Pancreas (tissue), 10 donors: ENCODE measurements around the gene CCDC12. TPM values are rescaled to one million over a fixed set of nuclear protein-coding genes. Genes with fewer than 3 reads are reported as not detected.

Experiments
- ATAC-seq, 4 donors: fragments of 200-7000 bp; cut with Tn5 transposase; one replicate each; pipeline versions ENCODE4 v1.8.0 to v1.9.1; 2020; ENCODE audit warnings: mild to moderate bottlenecking in 4 of 4, moderate library complexity in 4 of 4
- DNase-seq, 6 donors: peaks; one replicate each; pipeline ENCODE4 v3.0.0-alpha.2; 2020
- FAIRE-seq: peaks from 2 replicates; lab custom pipeline; 2012; peaks lifted over from hg19 to GRCh38; lab: Jason Lieb, UNC
- H3K27ac ChIP-seq, 4 donors: fragments of 200-600 bp; sonication (generic); 1 replicate in 3 of 4; 2 replicates in 1 of 4; pipeline versions ENCODE4 v1.5.0 to v1.8.0; 2020
- H3K27me3 ChIP-seq, 4 donors: fragments of 200-600 bp; one replicate each; pipeline ENCODE4 v1.8.0; 2021
- H3K36me3 ChIP-seq, 3 donors: fragments of 200-600 bp; sonication (generic) in 1 of 3; one replicate each; pipeline versions ENCODE4 v1.5.0 to v1.8.0; 2020 to 2021
- H3K4me1 ChIP-seq, 3 donors: fragments of 200-600 bp; one replicate each; pipeline ENCODE4 v1.8.0; 2021
- H3K4me3 ChIP-seq, 4 donors: fragments of 200-600 bp; sonication (generic) in 2 of 4; one replicate each; pipeline versions ENCODE4 v1.5.0 to v1.8.0; 2020 to 2021
- H3K9me3 ChIP-seq, 4 donors: fragments of 200-600 bp; one replicate each; pipeline ENCODE4 v1.8.0; 2021
- WGBS, 2 donors: extraction: QIAGEN DNeasy Blood & Tissue Kit; methylation state at CpG; one replicate each; pipeline ENCODE4 v1.1.7; 2013; 5-methylcytosine and 5-hydroxymethylcytosine counted together
- intact Hi-C, 3 donors: fragments of 100-400 bp; cut with DNase I; formaldehyde crosslinking; loops; one replicate each; pipeline versions ENCODE4 v1.11.1 to v1.14.2; 2022
- polyA plus RNA-seq, 2 donors: library from polyadenylated mRNA; stranded (reverse); fragments of 200-250 nt; gene quantifications; one replicate each; pipeline ENCODE4 v1.2.3, GENCODE V29; 2013
- total RNA-seq, 6 donors: library from RNA; stranded (reverse); fragmentation: NEBNext Ultra II Directional in 4 of 6; extraction: Animal tissue kit (Norgen Biotek cat#: 25700) in 4 of 6; gene quantifications; one replicate each; pipeline versions ENCODE4 v1.2.1 to v1.2.4, GENCODE V29; 2021 to 2023
- TF ChIP-seq, protein P1 (sequence below), 4 donors: fragments of 200-600 bp; sonication (generic) in 3 of 4; IDR thresholded peaks; one replicate each; pipeline versions ENCODE4 v1.5.0 to v1.8.0; 2021; ENCODE audit warnings: antibody characterized with exemption in 4 of 4
- donor health status: healthy with polysubstance abuse.
- donor health status: DM: no; HTN: no; CAD: no; lungs with moderate emphysema.
- donor health status: DM: no; HTN: no; CAD: no.
- donor health status: control.
- donor health status: control.
- donor health status: Bipolar disorder and iron deficiency.
- donor health status: DM: yes; HTN: yes; CAD: no.
- donor health status: DM: no; HTN: no; CAD: no.
- donor health status: DM: no; HTN: no; CAD: no.
- donor health status: DM: yes; HTN: yes; CAD: no.

CCDC12 gene
- total and polyA plus RNA-seq, 8 donors = 20.7 to 82.8 (median 24.9) TPM

DNA sequence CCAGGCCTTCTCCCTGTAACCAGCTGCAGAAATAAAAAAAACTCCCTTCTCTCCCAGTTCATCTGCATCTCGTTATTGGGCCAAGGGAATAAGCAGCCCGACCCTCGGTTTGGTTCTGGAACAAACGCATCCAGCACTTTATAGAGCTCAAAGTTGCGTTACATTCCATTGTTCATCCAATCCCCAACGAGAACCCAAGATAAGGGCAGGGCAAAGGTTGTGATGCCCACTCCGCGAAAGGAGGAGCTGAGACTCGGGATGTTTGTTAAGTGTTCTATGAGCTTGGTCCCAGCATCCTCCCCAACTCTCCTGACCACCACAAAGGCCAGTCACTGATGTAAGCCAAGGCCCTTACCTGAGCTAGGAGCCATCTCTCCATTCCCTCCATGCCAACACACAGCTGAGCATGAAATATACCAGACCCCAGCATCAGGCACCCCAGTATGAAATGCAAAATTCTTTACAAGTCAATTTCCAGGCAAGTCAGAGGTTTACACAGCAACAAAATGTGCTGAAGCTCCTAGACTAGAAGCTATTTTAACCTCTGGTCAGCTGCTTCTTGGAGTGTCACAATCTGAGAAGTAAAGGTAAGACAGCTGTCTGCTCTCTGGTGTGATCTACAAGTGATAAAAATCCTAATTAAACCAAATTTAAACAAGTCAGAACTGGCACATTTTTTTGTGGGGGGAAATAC, 17.9 kb downstream of the CCDC12 start:
- peak overlapping the region in 3 of 4 donors; percentile 76 to 84 (median 81) for H3K27ac ChIP-seq
- no peaks in the 10 kb centered on the region for H3K36me3 ChIP-seq
- H3K4me3 ChIP-seq = no peak overlapping the region
- H3K9me3 ChIP-seq = no peaks in the 10 kb centered on the region
- DNase-seq = no peak
- ATAC-seq = no peak
- 56 to 61% methylated on average over 9 of the region's 9 CpGs for WGBS, 2 donors
- intact Hi-C loops = no loop called here
- TF ChIP-seq, protein P1, sequence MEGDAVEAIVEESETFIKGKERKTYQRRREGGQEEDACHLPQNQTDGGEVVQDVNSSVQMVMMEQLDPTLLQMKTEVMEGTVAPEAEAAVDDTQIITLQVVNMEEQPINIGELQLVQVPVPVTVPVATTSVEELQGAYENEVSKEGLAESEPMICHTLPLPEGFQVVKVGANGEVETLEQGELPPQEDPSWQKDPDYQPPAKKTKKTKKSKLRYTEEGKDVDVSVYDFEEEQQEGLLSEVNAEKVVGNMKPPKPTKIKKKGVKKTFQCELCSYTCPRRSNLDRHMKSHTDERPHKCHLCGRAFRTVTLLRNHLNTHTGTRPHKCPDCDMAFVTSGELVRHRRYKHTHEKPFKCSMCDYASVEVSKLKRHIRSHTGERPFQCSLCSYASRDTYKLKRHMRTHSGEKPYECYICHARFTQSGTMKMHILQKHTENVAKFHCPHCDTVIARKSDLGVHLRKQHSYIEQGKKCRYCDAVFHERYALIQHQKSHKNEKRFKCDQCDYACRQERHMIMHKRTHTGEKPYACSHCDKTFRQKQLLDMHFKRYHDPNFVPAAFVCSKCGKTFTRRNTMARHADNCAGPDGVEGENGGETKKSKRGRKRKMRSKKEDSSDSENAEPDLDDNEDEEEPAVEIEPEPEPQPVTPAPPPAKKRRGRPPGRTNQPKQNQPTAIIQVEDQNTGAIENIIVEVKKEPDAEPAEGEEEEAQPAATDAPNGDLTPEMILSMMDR (IDR thresholded peaks at IDR 0.05) = no peak
- H3K4me1 ChIP-seq = peaks cover 53 to 60% (median 60%) of the 10 kb centered on the region in 3 donors
- H3K27me3 ChIP-seq = no peaks in the 10 kb centered on the region
- no peak for FAIRE-seq

DNA sequence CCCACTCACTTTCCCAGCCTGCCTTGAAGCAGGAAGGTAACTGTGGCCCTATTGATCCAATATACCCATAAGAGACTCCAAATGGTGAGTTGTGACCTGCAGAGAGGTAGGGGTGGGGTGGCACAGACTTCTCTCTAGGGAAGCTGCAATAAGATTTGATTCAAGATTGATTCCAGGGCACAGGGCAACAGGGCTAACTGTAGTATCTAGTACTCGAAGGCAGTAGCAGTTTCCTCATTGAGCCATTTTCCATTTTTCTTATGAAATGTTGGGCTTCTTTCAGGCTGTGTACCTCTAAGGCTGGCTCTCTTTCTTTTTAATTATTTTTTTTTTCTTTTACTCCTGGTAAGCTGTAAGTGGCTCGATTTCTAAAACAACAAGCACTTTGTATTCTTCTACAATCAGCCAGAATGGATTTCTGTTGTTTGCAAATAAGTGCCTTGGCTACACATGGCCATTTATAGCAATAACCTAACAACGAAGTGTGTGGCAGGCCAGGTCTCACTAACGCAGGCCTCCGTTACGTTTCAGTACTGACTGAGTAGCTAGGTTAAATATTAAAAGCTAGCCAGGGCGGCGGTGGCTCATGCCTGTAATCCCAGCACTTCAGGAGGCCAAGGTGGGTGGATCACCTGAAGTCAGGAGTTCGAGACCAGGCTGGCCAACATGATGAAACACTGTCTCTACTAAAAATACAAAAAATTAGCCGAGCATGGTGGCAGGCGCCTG, 19.3 kb downstream of the CCDC12 start:
- peaks cover 53 to 66% (median 60%) of the 10 kb centered on the region in 3 donors for H3K4me1 ChIP-seq
- DNase-seq = peak in 3 of 6 donors; percentile 47 to 59 (median 55)

DNA sequence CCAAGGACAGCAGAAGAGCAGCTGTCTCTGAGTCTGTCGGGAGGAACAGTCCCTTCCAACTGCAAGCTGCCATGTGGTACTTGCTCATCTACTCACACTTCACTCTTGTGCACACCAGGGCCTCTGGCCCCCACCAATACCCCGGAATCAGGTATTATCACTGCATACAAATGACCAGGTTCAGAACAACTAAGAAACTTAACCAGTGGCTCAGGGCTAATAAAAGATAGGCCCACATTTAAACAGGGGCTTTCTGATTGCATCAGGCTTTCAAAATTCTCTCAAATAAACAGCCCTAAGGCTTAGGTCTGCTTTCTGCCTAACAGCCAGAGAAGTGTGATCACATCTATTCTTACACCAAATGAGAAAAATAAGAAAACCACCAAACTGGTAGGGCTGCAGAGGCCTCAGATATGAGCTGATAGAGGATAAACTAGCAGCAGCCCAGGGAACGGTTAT, 20.7 kb downstream of the CCDC12 start:
- intact Hi-C loops = no loop called here
- FAIRE-seq (no peak), DNase-seq (no peak), ATAC-seq (no peak)
- Histone ChIP-seq H3K27ac (peak overlapping the region in 2 of 4 donors; percentile 10 to 33), H3K4me3 (no peak overlapping the region), H3K4me1 (peaks cover 46 to 63% (median 48%) of the 10 kb centered on the region in 3 donors), H3K9me3 (no peaks in the 10 kb centered on the region), H3K36me3 (no peaks in the 10 kb centered on the region), H3K27me3 (no peaks in the 10 kb centered on the region)
- WGBS, 2 donors = 26 to 31% methylated on average over 3 of the region's 3 CpGs
- TF ChIP-seq, protein P1 (IDR thresholded peaks at IDR 0.05) = no peak

More for the DNA sequence above, 19.3 kb downstream of the CCDC12 start:
- Histone ChIP-seq H3K4me3 (no peak overlapping the region), H3K27ac (peak overlapping the region; percentile 48 to 61 (median 57)), H3K9me3 (no peaks in the 10 kb centered on the region), H3K27me3 (no peaks in the 10 kb centered on the region), H3K36me3 (no peaks in the 10 kb centered on the region)
- FAIRE-seq = no peak
- ATAC-seq = peak; percentile 38 to 70 (median 46)
- intact Hi-C loops = no loop called here
- WGBS, 2 donors = 27 to 29% methylated on average over 11 of the region's 11 CpGs
- TF ChIP-seq, protein P1 (IDR thresholded peaks at IDR 0.05) = no peak

DNA sequence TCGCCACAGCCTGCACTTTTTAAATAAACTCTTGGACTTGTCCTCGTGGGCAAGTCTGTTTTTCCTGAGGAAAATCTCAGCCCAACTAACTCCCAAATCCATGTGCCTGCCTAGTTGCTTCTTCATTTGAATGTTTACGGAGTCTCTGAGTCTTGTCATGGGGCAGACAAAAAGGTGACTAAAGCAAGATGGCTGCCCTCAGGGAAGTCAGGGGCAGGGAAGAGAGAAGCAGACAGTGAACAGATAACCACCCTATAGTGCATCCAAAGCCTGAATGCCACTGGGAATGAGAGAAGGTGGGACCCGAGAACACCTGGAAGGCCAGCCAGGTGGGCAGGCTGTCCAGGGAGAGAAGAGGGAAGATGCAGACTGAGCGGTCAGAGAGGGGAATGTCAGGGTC, 21.4 kb downstream of the CCDC12 start:
- H3K36me3 ChIP-seq = no peaks in the 10 kb centered on the region
- H3K9me3 ChIP-seq = no peaks in the 10 kb centered on the region
- no peak overlapping the region for H3K27ac ChIP-seq
- TF ChIP-seq, protein P1 (IDR thresholded peaks at IDR 0.05) = no peak
- FAIRE-seq = no peak
- intact Hi-C loops = no loop called here
- DNase-seq = no peak
- H3K27me3 ChIP-seq = no peaks in the 10 kb centered on the region
- H3K4me1 ChIP-seq = peaks cover 43 to 65% (median 45%) of the 10 kb centered on the region in 3 donors
- ATAC-seq = no peak
- 79 to 80% methylated on average over 5 of the region's 5 CpGs for WGBS, 2 donors
- H3K4me3 ChIP-seq = no peak overlapping the region
